ENCODE measurements around the gene IDH3B. TPM values are rescaled to one million over a fixed set of nuclear protein-coding genes. Genes with fewer than 3 reads are reported as not detected.

Gene IDH3B
- total RNA-seq, 1 experiment from 2014 or later: 132 TPM

GRCh38 chr20:2700913-2701620, 37.1 kb upstream of the IDH3B start:
- Histone ChIP-seq H3K9me3 (ENCODE audit: control insufficient read depth in 1 of 2, insufficient read depth in 1 of 2, low read depth in 1 of 2, low read length in 2 of 2) (no peaks in the 10 kb centered on the region), H3K4me2 (ENCODE audit: low read length) (no peak overlapping the region), H3K79me2 (ENCODE audit: insufficient read depth, low read length) (no peaks in the 10 kb centered on the region), H2AFZ (ENCODE audit: low read depth, low read length, poor library complexity, severe bottlenecking) (no peak overlapping the region), H3K4me3 (replicated peaks in 1 of 2; ENCODE audit: low read depth in 1 of 2, low read length in 2 of 2) (no peak overlapping the region), H3K27me3 (ENCODE audit: insufficient read depth, low read length) (no peaks in the 10 kb centered on the region), H3K27ac (ENCODE audit: low read depth, low read length) (no peak overlapping the region), H3K9me2 (ENCODE audit: insufficient read depth) (no peaks in the 10 kb centered on the region), H3K9ac (ENCODE audit: low read length) (no peak overlapping the region), H3K4me1 (ENCODE audit: control insufficient read depth in 1 of 2, insufficient read depth in 2 of 2, low read length in 2 of 2) (no peaks in the 10 kb centered on the region), H4K20me1 (ENCODE audit: insufficient read depth) (no peaks in the 10 kb centered on the region), H3K36me3 (ENCODE audit: control insufficient read depth in 1 of 2, insufficient read depth in 2 of 2, low read length in 2 of 2) (no peaks in the 10 kb centered on the region)
- BruUV-seq (replicated peaks): no TSS peak
- DNase-seq (ENCODE audit: low read depth, low spot score) (no peak), ATAC-seq (no peak)
- POLR2A ChIA-PET: no interaction called here
- CTCF ChIA-PET: no interaction called here
- TF ChIP-seq SRF (IDR thresholded peaks at IDR 0.05; ENCODE audit: low read depth) (no peak), TCF7L2 (IDR thresholded peaks at IDR 0.05; ENCODE audit: borderline replicate concordance, extremely low read depth, insufficient read depth, insufficient read length) (no peak), RAD21 (IDR thresholded peaks at IDR 0.05; ENCODE audit: low read depth) (no peak), POLR2AphosphoS5 (IDR thresholded peaks at IDR 0.05; ENCODE audit: low read depth, low read length) (no peak), JUND (IDR thresholded peaks at IDR 0.05) (no peak), FOSL1 (IDR thresholded peaks at IDR 0.05; ENCODE audit: low read depth) (no peak), SP1 (IDR thresholded peaks at IDR 0.05; ENCODE audit: low read depth) (no peak), CTCF (IDR thresholded peaks at IDR 0.05 in 2 of 3, conservative IDR thresholded peaks at IDR 0.05 in 1 of 3; ENCODE audit: borderline replicate concordance in 1 of 3, insufficient read depth in 1 of 3, low read depth in 2 of 3, low read length in 2 of 3) (no peak), ZBTB33 (IDR thresholded peaks at IDR 0.05; ENCODE audit: extremely low read depth, insufficient replicate concordance, low read length) (no peak), YY1 (IDR thresholded peaks at IDR 0.05; ENCODE audit: extremely low read depth, insufficient replicate concordance, low read depth, low read length) (no peak), ZFX (IDR thresholded peaks at IDR 0.05) (no peak), MAX (IDR thresholded peaks at IDR 0.05) (no peak), CEBPB (IDR thresholded peaks at IDR 0.05; ENCODE audit: low read depth) (no peak), ATF3 (IDR thresholded peaks at IDR 0.05) (no peak), ZNF274 (IDR thresholded peaks at IDR 0.05; ENCODE audit: low read depth, low read length) (no peak)
- intact Hi-C loops (cut with micrococcal nuclease): no loop called here
- RAD21 ChIA-PET (ENCODE audit: low non-redundant PET in 1 of 2, low total read pairs in 2 of 2, uncharacterized antibody in 2 of 2, unreplicated experiment in 2 of 2): no interaction called here
